Kidney (tissue), 14 donors: ENCODE measurements around the gene RHBDF2. TPM values are rescaled to one million over a fixed set of nuclear protein-coding genes. Genes with fewer than 3 reads are reported as not detected.

Source experiments
- DNase-seq, 5 donors: peaks; one replicate each; pipeline ENCODE4 v3.0.0-alpha.2; 2013 to 2020
- FAIRE-seq: peaks from 2 replicates; lab custom pipeline; 2012; peaks lifted over from hg19 to GRCh38; lab: Jason Lieb, UNC
- H3K27ac ChIP-seq, 2 donors: one replicate each; pipeline ENCODE4 v1.7.0; 2013; ENCODE audit warnings: low read depth in 2 of 2, low read length in 2 of 2, inconsistent platforms in 1 of 2
- H3K27me3 ChIP-seq: one replicate; pipeline ENCODE4 v1.7.1; 2013; ENCODE audit warnings: low read length, inconsistent platforms; ENCODE audit not compliant: control insufficient read depth, insufficient read depth
- H3K36me3 ChIP-seq, 3 donors: one replicate each; pipeline versions ENCODE4 v1.7.0 to v1.7.1; 2013; ENCODE audit warnings: low read length in 3 of 3, control low read depth in 1 of 3, inconsistent platforms in 1 of 3; ENCODE audit not compliant: insufficient read depth in 3 of 3, control insufficient read depth in 2 of 3
- H3K4me1 ChIP-seq, 3 donors: one replicate each; pipeline versions ENCODE4 v1.7.0 to v1.7.1; 2013; ENCODE audit warnings: low read length in 3 of 3, inconsistent platforms in 1 of 3, low read depth in 1 of 3; ENCODE audit not compliant: control insufficient read depth in 2 of 3, insufficient read depth in 2 of 3
- H3K4me3 ChIP-seq, 3 donors: one replicate each; pipeline versions ENCODE4 v1.7.0 to v1.8.1; 2013; ENCODE audit warnings: low read length in 3 of 3, control low read depth in 1 of 3, inconsistent platforms in 1 of 3
- H3K9ac ChIP-seq, 3 donors: one replicate each; pipeline versions ENCODE4 v1.7.0 to v1.7.1; 2013; ENCODE audit warnings: low read length in 3 of 3, control low read depth in 1 of 3, inconsistent platforms in 1 of 3
- H3K9me3 ChIP-seq, 3 donors: one replicate each; pipeline versions ENCODE4 v1.7.0 to v1.7.1; 2013; ENCODE audit warnings: low read length in 3 of 3, control low read depth in 1 of 3, inconsistent platforms in 1 of 3; ENCODE audit not compliant: control insufficient read depth in 2 of 3, insufficient read depth in 1 of 3
- intact Hi-C: fragments of 100-400 bp; cut with DNase I; formaldehyde crosslinking; loops from one replicate; pipeline ENCODE4 v1.11.1; 2022
- polyA plus RNA-seq: library from polyadenylated mRNA; stranded (reverse); fragments of 350-450 nt; fragmentation: Illumina TruSeq; extraction: RNeasy Lipid Tissue Mini Kit (QIAGEN cat#74804); gene quantifications from one replicate; pipeline ENCODE4 v1.2.3, GENCODE V29; 2014; ENCODE audit warnings: low read depth, low replicate concordance; ENCODE audit not compliant: insufficient read depth
- total RNA-seq: library from RNA; stranded (reverse); fragmentation: NEBNext Ultra II Directional; extraction: Animal tissue kit (Norgen Biotek cat#: 25700); gene quantifications from one replicate; pipeline ENCODE4 v1.2.1, GENCODE V29; 2021
- TF ChIP-seq, protein P1 (sequence below): IDR thresholded peaks from 3 replicates; pipeline ENCODE4 v1.5.1; 2012; ENCODE audit warnings: mild to moderate bottlenecking, moderate library complexity, borderline replicate concordance; ENCODE audit not compliant: insufficient read depth; ENCODE audit errors: extremely low read depth
- donor health status: control.
- donor health status: control.
- donor health status: control.
- donor health status: control.
- donor health status: control.
- donor health status: DM: yes; HTN: yes; CAD: no.
- donor health status: Normal renal cell carcinoma (clear cell type).

The RHBDF2 gene
- total and polyA plus RNA-seq, 2 donors from 2014 or later: 6.8 to 58.6 TPM

DNA sequence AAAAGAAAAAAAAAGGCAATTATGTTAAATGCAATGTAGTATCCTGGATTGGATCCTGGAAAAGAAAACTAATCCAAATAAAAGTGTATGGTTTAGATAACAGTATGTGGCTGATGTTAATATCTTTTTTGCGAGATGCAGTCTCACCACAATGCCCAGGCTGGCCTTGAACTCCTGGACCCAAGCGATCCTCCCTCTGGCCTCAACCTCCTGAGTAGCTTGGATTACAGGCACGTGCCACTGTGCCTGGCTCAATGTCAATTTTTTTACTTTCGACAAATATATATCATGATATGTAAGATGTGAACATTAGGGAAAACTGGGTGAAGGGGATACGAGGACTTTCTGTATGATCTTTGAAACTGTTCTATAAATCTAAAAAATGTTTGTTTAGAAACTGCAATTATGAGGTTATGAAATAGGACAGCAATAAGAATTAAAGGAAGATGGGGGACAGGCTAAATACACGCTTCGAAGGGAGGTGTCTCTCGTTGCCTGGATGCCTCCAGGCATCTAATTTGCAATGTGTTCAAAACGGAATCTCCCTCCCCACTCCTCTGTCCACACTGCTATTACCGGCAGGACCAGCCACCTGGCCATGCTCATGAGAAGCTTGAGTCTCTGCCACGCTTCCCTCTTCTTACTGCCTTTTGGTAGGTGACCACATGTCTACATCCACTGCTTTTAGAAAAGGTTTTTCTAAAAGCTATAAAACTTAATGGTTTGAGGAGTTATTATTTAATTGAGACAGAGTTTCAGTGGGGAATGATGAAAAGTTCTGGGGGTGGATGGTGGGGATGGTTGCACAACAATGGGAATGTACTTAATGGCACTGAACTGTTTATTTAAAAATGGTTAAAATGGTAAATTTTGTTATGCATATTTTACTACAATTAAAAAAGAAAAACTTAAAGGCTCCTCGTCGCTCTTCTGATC, 63.5 kb downstream of the RHBDF2 start:
- no peak overlapping the region for H3K4me3 ChIP-seq
- FAIRE-seq (no peak), DNase-seq (no peak)
- no peaks in the 10 kb centered on the region for H3K9me3 ChIP-seq
- TF ChIP-seq, protein P1, sequence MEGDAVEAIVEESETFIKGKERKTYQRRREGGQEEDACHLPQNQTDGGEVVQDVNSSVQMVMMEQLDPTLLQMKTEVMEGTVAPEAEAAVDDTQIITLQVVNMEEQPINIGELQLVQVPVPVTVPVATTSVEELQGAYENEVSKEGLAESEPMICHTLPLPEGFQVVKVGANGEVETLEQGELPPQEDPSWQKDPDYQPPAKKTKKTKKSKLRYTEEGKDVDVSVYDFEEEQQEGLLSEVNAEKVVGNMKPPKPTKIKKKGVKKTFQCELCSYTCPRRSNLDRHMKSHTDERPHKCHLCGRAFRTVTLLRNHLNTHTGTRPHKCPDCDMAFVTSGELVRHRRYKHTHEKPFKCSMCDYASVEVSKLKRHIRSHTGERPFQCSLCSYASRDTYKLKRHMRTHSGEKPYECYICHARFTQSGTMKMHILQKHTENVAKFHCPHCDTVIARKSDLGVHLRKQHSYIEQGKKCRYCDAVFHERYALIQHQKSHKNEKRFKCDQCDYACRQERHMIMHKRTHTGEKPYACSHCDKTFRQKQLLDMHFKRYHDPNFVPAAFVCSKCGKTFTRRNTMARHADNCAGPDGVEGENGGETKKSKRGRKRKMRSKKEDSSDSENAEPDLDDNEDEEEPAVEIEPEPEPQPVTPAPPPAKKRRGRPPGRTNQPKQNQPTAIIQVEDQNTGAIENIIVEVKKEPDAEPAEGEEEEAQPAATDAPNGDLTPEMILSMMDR: no peak
- H3K27ac ChIP-seq: no peak overlapping the region
- H3K36me3 ChIP-seq: peaks cover 0 to 3% (median 0%) of the 10 kb centered on the region in 3 donors
- no peak overlapping the region for H3K9ac ChIP-seq
- intact Hi-C loops: no loop called here
- H3K27me3 ChIP-seq: no peaks in the 10 kb centered on the region
- H3K4me1 ChIP-seq: peaks cover 0 to 6% (median 0%) of the 10 kb centered on the region in 3 donors

GRCh38 chr17:76435751-76436150, 65.5 kb downstream of the RHBDF2 start:
- FAIRE-seq: no peak
- intact Hi-C loops: no loop called here
- Histone ChIP-seq H3K36me3 (peaks cover 0 to 3% (median 0%) of the 10 kb centered on the region in 3 donors), H3K9ac (no peak overlapping the region), H3K27me3 (no peaks in the 10 kb centered on the region), H3K4me3 (no peak overlapping the region), H3K9me3 (no peaks in the 10 kb centered on the region), H3K4me1 (peaks cover 0 to 6% (median 0%) of the 10 kb centered on the region in 3 donors), H3K27ac (no peak overlapping the region)
- DNase-seq: no peak
- TF ChIP-seq, protein P1: no peak

GRCh38 chr17:76434870-76435269, 66.4 kb downstream of the RHBDF2 start:
- H3K9me3 ChIP-seq: no peaks in the 10 kb centered on the region
- H3K9ac ChIP-seq: no peak overlapping the region
- TF ChIP-seq, protein P1: no peak
- DNase-seq (no peak), FAIRE-seq (no peak)
- peaks cover 0 to 6% (median 0%) of the 10 kb centered on the region in 3 donors for H3K4me1 ChIP-seq
- peaks cover 0 to 3% (median 0%) of the 10 kb centered on the region in 3 donors for H3K36me3 ChIP-seq
- intact Hi-C loops: no loop called here
- H3K27me3 ChIP-seq: no peaks in the 10 kb centered on the region
- H3K27ac ChIP-seq: no peak overlapping the region
- H3K4me3 ChIP-seq: no peak overlapping the region
